HL-60/S4 treated with retinoic acid at 250 ng/mL for 4 days and 3 days (cell line): ENCODE results near the gene EFCAB6.

Source experiments
- in situ Hi-C: fragments of 300-500 bp; cut with MboI; formaldehyde crosslinking; loops from 2 replicates; pipeline ENCODE4 v1.7.0; 2022; ENCODE audit warnings: low sequenced_read_pairs

Gene EFCAB6

GRCh38 chr22:43555561-43556515, 256.3 kb downstream of the EFCAB6 start:
- in situ Hi-C loops = no loop called here

- in situ Hi-C loops = no loop called here
Observed at GRCh38 chr22:43554694-43555365, 257.3 kb downstream of the EFCAB6 start.

- in situ Hi-C loops = no loop called here
Observed at GRCh38 chr22:43554259-43554636, 257.9 kb downstream of the EFCAB6 start.

GRCh38 chr22:43553451-43554258, 258.4 kb downstream of the EFCAB6 start:
- in situ Hi-C loops = no loop called here

- in situ Hi-C loops = no loop called here
Observed at GRCh38 chr22:43550672-43551071, 261.4 kb downstream of the EFCAB6 start.

GRCh38 chr22:43550024-43550620, 262.0 kb downstream of the EFCAB6 start:
- in situ Hi-C loops = no loop called here

GRCh38 chr22:43546186-43546585, 265.9 kb downstream of the EFCAB6 start:
- in situ Hi-C loops = no loop called here

GRCh38 chr22:43544289-43544673, 267.8 kb downstream of the EFCAB6 start:
- in situ Hi-C loops = no loop called here

GRCh38 chr22:43543522-43544288, 268.4 kb downstream of the EFCAB6 start:
- in situ Hi-C loops = no loop called here

- in situ Hi-C loops = no loop called here
Observed at GRCh38 chr22:43542681-43543521, 269.2 kb downstream of the EFCAB6 start.

GRCh38 chr22:43541462-43542407, 270.4 kb downstream of the EFCAB6 start:
- in situ Hi-C loops = no loop called here

- in situ Hi-C loops = no loop called here
Observed at GRCh38 chr22:43541022-43541421, 271.1 kb downstream of the EFCAB6 start.

- in situ Hi-C loops = no loop called here
Observed at GRCh38 chr22:43540529-43540923, 271.6 kb downstream of the EFCAB6 start.

- in situ Hi-C loops = no loop called here
Observed at GRCh38 chr22:43539572-43540528, 272.3 kb downstream of the EFCAB6 start.

GRCh38 chr22:43537019-43537585, 275.0 kb downstream of the EFCAB6 start:
- in situ Hi-C loops = no loop called here

GRCh38 chr22:43535741-43536140, 276.4 kb downstream of the EFCAB6 start:
- in situ Hi-C loops = no loop called here

GRCh38 chr22:43535336-43535735, 276.8 kb downstream of the EFCAB6 start:
- in situ Hi-C loops = no loop called here
